A549 (cell line): ENCODE measurements around the gene UTP25.
"Not testable (repeated sequence)": the region's sequence is repeated elsewhere in the genome, so short reads cannot be mapped to it uniquely, and the experiment has no call there.

Experiments used
- BHLHE40 ChIP-seq: IDR thresholded peaks from 2 replicates; pipeline ENCODE4 v1.6.1; 2012; ENCODE audit warnings: low read depth, low read length, inconsistent platforms
- E2F6 ChIP-seq: IDR thresholded peaks from 2 replicates; pipeline ENCODE4 v1.6.1; 2012; ENCODE audit warnings: low read depth, borderline replicate concordance
- HMGXB4 ChIP-seq: fragments of 250-450 bp; sonication (Bioruptor Pico); IDR thresholded peaks from 2 replicates; pipeline ENCODE4 v1.5.0; 2021; ENCODE audit warnings: mild to moderate bottlenecking, moderate library complexity, borderline replicate concordance
- NPAS2 ChIP-seq: fragments of 250-450 bp; sonication (Bioruptor Pico); IDR thresholded peaks from 2 replicates; pipeline ENCODE4 v1.8.0; 2022; ENCODE audit warnings: mild to moderate bottlenecking, moderate library complexity, borderline replicate concordance
- POLR2A ChIP-seq: IDR thresholded peaks from 2 replicates; pipeline ENCODE4 v1.6.1; 2012; ENCODE audit warnings: mild to moderate bottlenecking, low read length
- RAD21 ChIP-seq, 2 experiments: fragments of >200 bp in 1 of 2; sonication (Bioruptor Twin) in 1 of 2; formaldehyde crosslinking in 1 of 2; IDR thresholded peaks in 1 of 2; conservative IDR thresholded peaks in 1 of 2; 2 replicates in 1 of 2; 3 replicates in 1 of 2; pipeline ENCODE4 v1.6.1; 2012 to 2018; ENCODE audit warnings: inconsistent platforms in 1 of 2
- RCOR1 ChIP-seq: fragments of 150-350 bp; IDR thresholded peaks from 2 replicates; pipeline ENCODE4 v1.6.1; 2014; ENCODE audit warnings: antibody characterized with exemption, low read length, low read depth
- TF ChIP-seq, protein P1 (sequence below): fragments of >200 bp; sonication (Bioruptor Twin); formaldehyde crosslinking; IDR thresholded peaks from 3 replicates; pipeline ENCODE4 v1.5.1; 2016

DNA sequence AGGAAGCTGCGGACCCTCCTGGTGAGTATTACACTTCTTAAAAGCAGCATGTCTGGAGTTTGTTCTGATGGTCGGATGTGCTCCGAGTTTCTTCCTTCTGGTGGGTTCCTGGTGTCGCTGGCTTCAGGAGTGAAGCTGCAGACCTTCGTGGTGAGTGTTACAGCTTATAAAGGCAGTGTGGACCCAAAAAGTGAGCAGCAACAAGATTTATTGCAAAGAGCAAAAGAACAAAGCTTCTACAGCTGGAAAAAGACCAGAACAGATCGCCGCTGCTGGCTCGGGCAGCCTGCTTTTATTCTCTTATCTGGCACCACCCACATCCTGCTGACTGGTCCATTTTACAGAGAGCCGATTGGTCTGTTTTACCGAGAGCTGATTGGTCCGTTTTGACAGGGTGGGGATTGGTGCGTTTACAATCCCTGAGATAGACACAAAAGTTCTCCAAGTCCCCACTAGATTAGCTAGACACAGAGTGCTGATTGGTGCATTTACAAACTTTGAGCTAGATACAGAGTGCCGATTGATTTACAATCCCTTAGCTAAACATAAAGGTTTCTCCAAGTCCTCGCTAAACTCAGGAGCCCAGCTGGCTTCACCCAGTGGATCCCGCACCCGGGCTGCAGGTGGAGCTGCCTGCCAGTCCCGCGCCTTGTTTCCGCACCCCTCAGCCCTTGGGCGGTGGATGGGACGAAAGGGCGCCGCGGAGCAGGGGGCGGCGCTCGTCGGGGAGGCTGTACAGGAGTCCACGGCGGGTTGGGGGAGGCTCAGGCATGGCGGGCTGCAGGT, 60.7 kb downstream of the UTP25 start:
- TF ChIP-seq, protein P1, sequence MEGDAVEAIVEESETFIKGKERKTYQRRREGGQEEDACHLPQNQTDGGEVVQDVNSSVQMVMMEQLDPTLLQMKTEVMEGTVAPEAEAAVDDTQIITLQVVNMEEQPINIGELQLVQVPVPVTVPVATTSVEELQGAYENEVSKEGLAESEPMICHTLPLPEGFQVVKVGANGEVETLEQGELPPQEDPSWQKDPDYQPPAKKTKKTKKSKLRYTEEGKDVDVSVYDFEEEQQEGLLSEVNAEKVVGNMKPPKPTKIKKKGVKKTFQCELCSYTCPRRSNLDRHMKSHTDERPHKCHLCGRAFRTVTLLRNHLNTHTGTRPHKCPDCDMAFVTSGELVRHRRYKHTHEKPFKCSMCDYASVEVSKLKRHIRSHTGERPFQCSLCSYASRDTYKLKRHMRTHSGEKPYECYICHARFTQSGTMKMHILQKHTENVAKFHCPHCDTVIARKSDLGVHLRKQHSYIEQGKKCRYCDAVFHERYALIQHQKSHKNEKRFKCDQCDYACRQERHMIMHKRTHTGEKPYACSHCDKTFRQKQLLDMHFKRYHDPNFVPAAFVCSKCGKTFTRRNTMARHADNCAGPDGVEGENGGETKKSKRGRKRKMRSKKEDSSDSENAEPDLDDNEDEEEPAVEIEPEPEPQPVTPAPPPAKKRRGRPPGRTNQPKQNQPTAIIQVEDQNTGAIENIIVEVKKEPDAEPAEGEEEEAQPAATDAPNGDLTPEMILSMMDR: not testable (repeated sequence)
- not testable (repeated sequence) for TF ChIP-seq RCOR1; BHLHE40; HMGXB4; RAD21 (conservative IDR thresholded peaks at IDR 0.05 in 1 of 2, IDR thresholded peaks at IDR 0.05 in 1 of 2); E2F6; POLR2A; NPAS2 (CRISPR knock-in tag)
